Ascending aorta (tissue), 2 donors: ENCODE results near the gene PRKCB. TPM values are rescaled to one million over a fixed set of nuclear protein-coding genes. Genes with fewer than 3 reads are reported as not detected.

Source experiments
- DNase-seq, 2 donors: peaks; one replicate each; pipeline ENCODE4 v3.0.0-alpha.2; 2019; ENCODE audit warnings: low spot score in 2 of 2
- H3K27ac ChIP-seq, 2 donors: fragments of 200-600 bp; sonication (generic); one replicate each; pipeline ENCODE4 v1.5.1; 2016 to 2017; ENCODE audit warnings: mild to moderate bottlenecking in 1 of 2
- H3K27me3 ChIP-seq: fragments of 200-600 bp; sonication (generic); one replicate; pipeline ENCODE4 v1.5.1; 2017
- H3K36me3 ChIP-seq, 2 donors: fragments of 200-600 bp; sonication (generic); one replicate each; pipeline ENCODE4 v1.5.1; 2016
- H3K4me1 ChIP-seq, 2 donors: fragments of 200-600 bp; sonication (generic); one replicate each; pipeline ENCODE4 v1.5.1; 2016 to 2017; ENCODE audit warnings: mild to moderate bottlenecking in 1 of 2
- H3K4me3 ChIP-seq, 2 donors: fragments of 200-600 bp; sonication (generic); one replicate each; pipeline ENCODE4 v1.5.1; 2016 to 2017; ENCODE audit warnings: mild to moderate bottlenecking in 1 of 2
- H3K9me3 ChIP-seq, 2 donors: fragments of 200-600 bp; sonication (generic); one replicate each; pipeline ENCODE4 v1.5.1; 2016
- intact Hi-C: fragments of 100-400 bp; cut with DNase I; formaldehyde crosslinking; loops from one replicate; pipeline ENCODE4 v1.15.1; 2023
- total RNA-seq: library from RNA; depleted of rRNA; stranded (reverse); fragments of >200 nt; gene quantifications from one replicate; pipeline ENCODE4 v1.1.0, GENCODE V29; 2016
- TF ChIP-seq, protein P1 (sequence below), 3 experiments: fragments of 200-600 bp in 2 of 3; fragments of 450-650 bp in 1 of 3; sonication (generic) in 2 of 3; IDR thresholded peaks; one replicate each; pipeline ENCODE4 v1.5.1; 2016 to 2019; ENCODE audit warnings: antibody characterized with exemption in 3 of 3, mild to moderate bottlenecking in 1 of 3, moderate library complexity in 1 of 3

Gene PRKCB
- total RNA-seq, 1 donor from 2014 or later, result 1.2 TPM

DNA sequence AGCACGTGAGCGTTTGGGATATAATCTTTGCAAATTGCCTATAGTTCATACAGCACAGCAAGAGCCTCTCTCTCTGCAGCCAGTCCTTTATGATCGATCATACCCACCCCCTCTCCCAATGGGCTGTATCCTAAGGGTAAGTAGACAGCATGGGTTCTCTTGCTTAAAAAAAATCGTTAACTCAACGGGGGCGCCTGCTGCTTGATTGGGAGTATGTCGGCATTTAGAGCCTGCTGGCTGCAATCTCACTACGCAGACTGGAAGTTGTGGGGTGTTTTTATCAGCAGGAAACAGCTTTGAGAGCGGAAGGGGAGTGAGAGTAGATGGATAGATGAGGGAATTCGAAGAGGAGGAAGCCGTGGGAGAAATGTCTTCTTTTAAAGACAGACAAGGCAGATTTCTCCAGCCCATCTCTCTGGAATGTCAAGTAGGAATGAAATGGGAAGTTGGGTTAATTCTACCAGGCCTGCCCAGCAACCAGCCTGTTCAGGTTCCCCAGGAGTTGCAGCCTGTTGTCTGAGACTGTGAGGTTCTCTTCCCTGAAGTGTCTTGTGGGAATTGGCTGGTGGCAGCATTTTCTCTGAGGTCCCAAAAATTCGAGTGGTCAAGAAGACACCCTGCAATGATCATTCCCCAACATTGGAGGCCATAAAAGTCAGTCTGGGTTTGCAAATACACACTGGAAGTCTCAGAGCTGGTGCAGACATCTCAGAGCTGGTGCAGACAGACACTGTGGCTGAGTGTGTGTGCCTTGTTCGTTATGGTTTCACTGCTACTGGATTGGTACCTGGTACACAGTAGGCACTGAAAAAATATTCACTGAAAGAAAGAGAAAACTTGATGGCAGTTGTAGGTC is 65.6 kb downstream of the PRKCB start:
- Histone ChIP-seq H3K27me3 (no peaks in the 10 kb centered on the region), H3K4me3 (no peak overlapping the region), H3K36me3 (no peaks in the 10 kb centered on the region), H3K27ac (no peak overlapping the region), H3K9me3 (no peaks in the 10 kb centered on the region), H3K4me1 (peaks cover 0 to 10% of the 10 kb centered on the region in 2 donors)
- TF ChIP-seq, protein P1, sequence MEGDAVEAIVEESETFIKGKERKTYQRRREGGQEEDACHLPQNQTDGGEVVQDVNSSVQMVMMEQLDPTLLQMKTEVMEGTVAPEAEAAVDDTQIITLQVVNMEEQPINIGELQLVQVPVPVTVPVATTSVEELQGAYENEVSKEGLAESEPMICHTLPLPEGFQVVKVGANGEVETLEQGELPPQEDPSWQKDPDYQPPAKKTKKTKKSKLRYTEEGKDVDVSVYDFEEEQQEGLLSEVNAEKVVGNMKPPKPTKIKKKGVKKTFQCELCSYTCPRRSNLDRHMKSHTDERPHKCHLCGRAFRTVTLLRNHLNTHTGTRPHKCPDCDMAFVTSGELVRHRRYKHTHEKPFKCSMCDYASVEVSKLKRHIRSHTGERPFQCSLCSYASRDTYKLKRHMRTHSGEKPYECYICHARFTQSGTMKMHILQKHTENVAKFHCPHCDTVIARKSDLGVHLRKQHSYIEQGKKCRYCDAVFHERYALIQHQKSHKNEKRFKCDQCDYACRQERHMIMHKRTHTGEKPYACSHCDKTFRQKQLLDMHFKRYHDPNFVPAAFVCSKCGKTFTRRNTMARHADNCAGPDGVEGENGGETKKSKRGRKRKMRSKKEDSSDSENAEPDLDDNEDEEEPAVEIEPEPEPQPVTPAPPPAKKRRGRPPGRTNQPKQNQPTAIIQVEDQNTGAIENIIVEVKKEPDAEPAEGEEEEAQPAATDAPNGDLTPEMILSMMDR (IDR thresholded peaks at IDR 0.05), result no peak
- intact Hi-C loops, result no loop called here
- DNase-seq, result no peak

DNA sequence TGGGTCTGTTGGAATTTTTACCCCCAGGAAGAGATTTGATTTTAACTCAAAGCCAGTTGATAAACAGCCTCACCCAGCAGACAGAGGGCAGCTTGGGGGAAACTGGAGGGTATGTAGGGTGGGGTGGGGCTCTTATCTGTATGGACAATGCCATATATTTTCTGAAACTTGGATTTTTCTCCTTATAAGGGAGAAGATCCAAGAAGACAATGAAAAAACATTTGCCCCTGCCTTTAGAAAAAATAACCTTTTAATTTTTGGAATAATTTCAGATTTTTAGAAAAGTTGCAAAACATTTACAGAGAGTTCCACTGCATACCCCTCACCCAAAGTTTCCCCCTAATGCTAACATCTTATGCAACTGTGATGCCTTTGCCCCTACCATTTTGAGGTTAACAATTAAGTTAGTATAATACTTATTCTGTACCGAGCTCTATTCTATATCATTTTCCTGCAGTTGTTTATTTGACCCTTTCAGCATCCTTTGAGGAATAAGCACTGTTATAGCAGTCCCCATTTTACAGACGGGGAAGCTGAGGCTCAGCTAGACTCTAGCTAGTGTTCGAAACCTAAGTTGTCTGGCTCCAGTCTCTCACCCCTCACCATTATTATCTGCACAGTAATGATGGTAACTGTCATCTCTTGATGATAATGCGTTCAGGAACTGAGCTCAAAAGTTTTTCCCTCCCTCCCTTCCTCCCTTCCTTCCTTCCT is 66.4 kb downstream of the PRKCB start:
- intact Hi-C loops, result no loop called here
- TF ChIP-seq, protein P1 (IDR thresholded peaks at IDR 0.05), result no peak
- Histone ChIP-seq H3K36me3 (no peaks in the 10 kb centered on the region), H3K4me3 (no peak overlapping the region), H3K4me1 (peaks cover 0 to 10% of the 10 kb centered on the region in 2 donors), H3K27ac (no peak overlapping the region), H3K27me3 (no peaks in the 10 kb centered on the region), H3K9me3 (no peaks in the 10 kb centered on the region)
- no peak for DNase-seq

DNA sequence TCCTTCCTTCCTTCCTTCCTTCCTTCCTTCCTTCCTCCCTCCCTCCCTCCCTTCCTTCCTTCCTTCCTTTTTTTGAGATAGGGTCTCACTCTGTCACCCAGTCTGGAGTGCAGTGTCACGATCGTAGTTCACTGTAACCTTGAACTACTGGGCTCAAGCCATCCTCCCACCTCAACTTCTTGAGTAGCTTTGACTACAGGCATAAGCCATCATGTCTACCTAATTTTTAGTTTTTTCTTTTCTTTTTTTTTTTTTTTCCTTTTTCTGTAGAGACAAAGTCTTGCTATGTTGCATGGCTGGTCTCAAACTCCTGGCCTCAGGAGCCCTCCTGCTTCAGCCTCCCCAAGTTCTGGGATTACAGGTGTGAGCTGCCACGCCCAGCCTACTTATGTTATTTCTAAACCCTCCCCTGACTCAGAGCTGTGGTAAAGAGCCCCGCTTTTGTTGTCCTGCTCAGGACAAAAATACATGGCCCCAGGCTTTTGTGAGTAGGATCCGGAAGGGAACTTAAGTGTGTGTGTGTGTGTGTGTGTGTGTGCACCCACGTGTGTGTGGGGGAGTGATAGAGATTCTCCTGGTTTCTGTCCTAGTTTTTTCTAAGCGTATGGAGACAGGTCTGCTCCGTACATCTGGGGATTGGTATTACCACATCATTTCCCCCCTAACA is 67.1 kb downstream of the PRKCB start:
- no peak overlapping the region for H3K4me3 ChIP-seq
- H3K27me3 ChIP-seq, result no peaks in the 10 kb centered on the region
- no peaks in the 10 kb centered on the region for H3K9me3 ChIP-seq
- TF ChIP-seq, protein P1 (IDR thresholded peaks at IDR 0.05), result no peak
- no peaks in the 10 kb centered on the region for H3K36me3 ChIP-seq
- peaks cover 0 to 10% of the 10 kb centered on the region in 2 donors for H3K4me1 ChIP-seq
- H3K27ac ChIP-seq, result no peak overlapping the region
- DNase-seq, result no peak
- intact Hi-C loops, result no loop called here

DNA sequence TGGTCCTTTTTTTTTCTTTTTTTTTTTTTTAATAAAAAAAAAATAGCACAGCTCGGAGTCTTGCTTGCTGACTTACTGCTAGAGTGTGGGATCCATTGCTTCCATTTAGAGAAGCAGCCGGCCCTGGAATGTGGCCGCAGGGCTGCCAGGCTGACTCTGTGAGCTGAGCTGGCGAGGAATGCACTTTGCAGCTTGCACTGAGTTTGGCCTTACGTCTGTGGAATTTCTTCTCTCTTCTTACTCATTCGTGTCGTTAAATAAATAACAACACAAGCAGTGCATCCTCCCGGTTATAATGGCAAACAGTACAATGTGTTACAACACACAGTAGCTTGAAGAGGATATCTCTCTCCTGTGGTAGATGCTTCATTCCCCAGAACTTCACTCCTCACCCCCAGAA is 69.2 kb downstream of the PRKCB start:
- Histone ChIP-seq H3K4me3 (no peak overlapping the region), H3K36me3 (no peaks in the 10 kb centered on the region), H3K27me3 (no peaks in the 10 kb centered on the region), H3K9me3 (no peaks in the 10 kb centered on the region), H3K4me1 (peaks cover 0 to 10% of the 10 kb centered on the region in 2 donors), H3K27ac (peak overlapping the region; percentile 24 to 76)
- TF ChIP-seq, protein P1 (IDR thresholded peaks at IDR 0.05), result no peak
- peak in 1 of 2 donors; percentile 72 for DNase-seq
- intact Hi-C loops, result no loop called here

DNA sequence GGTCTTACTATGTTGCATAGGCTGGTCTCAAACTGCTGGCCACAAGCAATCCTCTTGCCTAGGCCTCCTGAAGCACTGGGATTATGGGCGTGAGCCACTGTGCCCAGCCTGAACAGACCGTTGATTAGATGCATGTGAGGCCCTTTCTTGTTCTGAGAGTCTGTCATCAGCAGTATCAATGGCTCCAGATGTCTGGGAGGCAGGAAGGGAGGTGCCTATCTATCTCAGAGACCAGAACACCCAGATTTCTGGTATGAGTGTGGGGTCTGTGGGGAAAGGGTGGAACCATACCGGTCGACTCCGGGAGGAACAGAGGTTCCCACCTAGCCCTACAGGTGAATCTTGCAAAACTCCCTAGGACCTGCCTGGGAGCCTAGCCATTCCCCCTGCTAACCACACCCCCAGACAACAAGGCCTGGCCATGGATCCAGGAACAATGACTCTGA is 71.7 kb downstream of the PRKCB start:
- Histone ChIP-seq H3K9me3 (no peaks in the 10 kb centered on the region), H3K27me3 (no peaks in the 10 kb centered on the region), H3K4me1 (peaks cover 0 to 10% of the 10 kb centered on the region in 2 donors), H3K27ac (no peak overlapping the region), H3K4me3 (no peak overlapping the region), H3K36me3 (no peaks in the 10 kb centered on the region)
- no peak for DNase-seq
- TF ChIP-seq, protein P1 (IDR thresholded peaks at IDR 0.05), result no peak
- intact Hi-C loops, result no loop called here
